ENCODE measurements around the gene GSTA4.

GRCh38 chr6:52982680-52983079, 12.4 kb downstream of the GSTA4 start:
- TF ChIP-seq CTCF (IDR thresholded peaks at IDR 0.05; ENCODE audit: insufficient read depth, low read depth, low read length): no peak
- TF ChIP-seq EZH2 (IDR thresholded peaks at IDR 0.05; ENCODE audit: insufficient read depth, low read length): no peak

Data from astrocyte (in vitro differentiated cells and primary cell).